DMS53 treated with DMSO at 0.1 percent for 48 hours (cell line): ENCODE measurements around the gene AVEN.
"Not testable (repeated sequence)": the region's sequence is repeated elsewhere in the genome, so short reads cannot be mapped to it uniquely, and the experiment has no call there.

Source experiments
- DNase-seq: peaks from one replicate; lab custom pipeline; 2025; ENCODE audit not compliant: unreplicated experiment; lab: John Stamatoyannopoulos, UW

AVEN gene

DNA sequence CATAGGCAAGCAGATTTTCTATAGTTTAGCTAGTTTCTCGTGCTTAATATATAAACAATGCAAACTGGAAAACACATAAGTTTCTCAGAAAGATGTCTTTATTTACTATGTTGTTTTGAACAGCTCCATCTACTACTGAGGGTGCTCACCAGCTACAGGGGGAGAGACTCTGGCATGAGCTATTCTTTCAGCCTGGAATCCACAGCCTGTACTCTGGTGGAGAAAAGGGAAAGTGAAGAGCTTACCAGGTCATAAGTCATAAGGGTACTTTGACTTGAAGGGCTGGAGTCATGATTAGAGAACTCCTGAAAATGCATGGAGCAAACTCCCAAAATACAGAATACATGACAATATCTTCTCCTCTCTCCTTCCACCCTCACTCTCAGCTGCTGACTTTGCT is 4.4 kb upstream of the AVEN start:
- no peak for DNase-seq

DNA sequence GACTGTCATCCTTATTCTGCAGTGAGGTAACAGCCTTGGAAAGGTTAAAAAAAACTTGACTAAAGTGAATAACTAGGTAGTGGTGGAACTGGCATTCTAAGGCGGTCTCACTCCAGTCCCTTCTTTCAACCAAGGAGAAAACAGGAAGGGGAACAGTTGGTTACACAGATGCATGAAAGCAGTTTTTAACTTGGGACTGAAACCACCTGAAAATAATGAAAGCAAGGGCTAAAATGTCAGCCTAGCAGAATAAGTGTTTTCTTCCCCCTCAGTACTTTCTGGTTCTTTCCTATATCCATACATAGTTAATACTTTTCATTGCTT is 748 bp upstream of the AVEN start:
- DNase-seq = no peak

DNA sequence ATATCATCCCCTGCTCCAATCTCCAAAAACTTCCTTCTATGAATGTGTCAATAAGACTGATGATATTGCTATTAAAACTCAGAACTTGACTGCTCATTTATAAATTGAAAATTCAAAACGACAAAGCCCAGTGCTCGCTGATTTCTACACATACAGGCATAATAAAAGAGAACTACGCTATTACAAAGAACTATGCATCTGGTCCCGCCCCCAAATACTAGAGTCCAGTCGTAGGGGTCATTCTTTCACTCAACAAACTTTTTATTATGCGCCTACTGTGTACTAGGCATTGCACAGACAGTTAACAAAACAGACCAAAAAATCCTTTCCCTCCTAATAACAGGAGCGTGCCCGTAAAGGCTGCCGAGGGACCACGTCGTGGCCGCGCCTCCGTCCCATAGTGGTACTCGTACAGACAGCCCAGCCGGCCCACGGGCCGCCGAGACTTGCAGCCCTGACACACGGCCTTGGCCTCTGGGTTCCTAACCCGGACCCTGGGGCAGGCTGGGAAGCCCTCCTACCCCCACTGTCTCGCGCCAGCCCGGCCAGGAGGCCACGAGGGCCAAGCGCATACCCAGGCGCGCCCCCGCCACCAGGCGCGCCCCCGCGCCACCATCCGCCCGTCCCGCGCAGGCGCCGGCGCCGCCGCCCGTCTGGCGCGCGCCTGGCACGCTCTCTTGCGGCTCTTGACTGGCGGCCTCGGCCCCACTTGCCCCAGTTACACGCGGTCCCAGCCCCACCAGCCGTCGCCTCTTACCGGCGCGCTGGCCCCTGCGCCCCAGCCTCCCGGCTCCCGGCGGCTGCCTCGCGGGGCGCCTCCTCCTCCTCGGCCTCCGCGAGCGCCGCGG is 757 bp downstream of the AVEN start:
- peak; percentile 30 for DNase-seq

DNA sequence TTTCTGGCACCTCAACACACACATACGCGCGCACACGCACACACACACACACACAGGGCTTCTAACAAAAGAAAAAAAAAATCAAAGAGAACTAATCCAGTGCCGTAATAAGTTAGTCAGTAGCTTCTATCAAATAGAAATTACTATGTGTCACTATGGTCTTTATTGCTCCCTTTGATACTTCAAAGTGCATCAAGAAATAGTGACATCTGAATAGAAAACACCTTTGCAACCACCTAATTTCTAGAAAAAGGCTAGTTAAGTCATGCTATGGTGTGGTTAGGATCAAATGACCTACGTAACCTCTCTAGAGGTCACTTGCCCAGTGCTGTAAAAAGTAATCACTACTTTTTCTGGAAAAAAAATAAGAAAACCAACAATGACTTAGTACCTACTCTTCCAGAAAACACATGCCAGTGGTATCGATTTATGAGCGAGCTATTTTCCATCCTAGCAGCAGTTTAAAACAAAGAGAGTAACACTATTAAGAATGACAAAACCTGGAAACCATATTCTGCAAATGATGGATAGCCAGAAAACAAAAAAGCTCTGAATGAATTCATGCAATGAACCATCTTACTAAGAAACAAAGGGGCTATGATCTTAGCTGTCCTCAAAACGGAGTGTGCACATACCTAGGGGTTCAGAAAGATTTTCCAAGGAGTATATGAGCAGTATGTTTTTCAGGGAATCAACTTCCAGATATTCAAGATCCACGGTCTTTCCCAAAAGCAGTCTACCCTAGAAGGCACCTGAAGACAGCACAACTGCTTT is 6.8 kb downstream of the AVEN start:
- no peak for DNase-seq

DNA sequence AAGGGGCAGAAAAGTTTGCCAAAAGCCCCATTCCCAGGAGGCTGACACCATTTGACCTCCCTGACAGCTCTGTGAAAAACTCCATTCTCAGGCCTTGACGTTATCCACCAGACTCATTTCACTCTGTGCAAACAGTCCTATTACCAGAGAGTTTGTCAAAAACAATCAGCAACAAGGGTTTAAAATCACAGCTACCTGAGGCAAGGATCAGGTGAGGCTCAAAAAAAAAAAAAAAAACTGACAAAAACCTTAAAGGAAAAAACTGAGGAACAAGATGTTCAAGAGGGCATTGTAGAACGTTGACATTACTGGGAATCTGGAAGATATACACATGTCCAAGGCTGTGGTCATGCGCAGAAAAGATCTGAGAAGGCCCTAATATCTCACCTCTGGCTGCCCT is 11.4 kb downstream of the AVEN start:
- DNase-seq = no peak

DNA sequence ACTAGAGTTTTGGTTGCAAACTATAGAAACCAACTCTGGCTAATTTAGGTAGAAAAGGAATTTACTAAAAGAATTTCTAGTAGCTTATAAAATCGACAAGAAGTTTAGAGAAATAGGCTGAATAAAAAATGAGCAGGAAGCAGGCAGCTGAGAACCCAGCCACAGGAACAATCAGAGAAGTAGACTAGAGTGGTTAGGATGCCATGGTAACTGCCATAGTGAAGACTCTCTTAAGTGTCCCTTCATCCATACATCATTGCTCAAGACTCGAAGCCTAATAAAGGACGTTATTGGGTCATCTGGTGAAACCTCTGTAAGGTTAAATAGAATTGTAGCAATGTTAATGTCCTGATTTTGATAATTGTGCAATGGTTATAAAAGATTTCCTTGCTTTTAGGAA is 13.8 kb downstream of the AVEN start:
- no peak for DNase-seq

DNA sequence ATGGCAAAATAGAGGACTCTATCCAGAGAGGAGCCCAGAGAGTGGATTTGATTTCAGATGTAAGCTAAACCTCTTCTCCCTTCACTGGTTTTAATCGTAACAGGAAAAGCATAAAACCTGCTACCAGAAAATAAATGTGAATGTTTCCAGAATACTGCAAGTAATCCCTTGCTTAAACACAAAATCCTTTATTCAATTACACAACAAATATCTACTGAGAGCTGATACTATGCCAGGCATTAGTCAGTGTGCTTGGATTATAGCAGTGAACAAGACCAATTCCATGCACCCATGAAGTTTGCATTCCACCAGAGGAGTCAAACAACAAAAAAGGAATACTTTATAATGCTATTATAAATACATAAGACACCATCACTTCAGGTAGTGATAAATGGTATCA is 15.1 kb downstream of the AVEN start:
- DNase-seq = no peak

DNA sequence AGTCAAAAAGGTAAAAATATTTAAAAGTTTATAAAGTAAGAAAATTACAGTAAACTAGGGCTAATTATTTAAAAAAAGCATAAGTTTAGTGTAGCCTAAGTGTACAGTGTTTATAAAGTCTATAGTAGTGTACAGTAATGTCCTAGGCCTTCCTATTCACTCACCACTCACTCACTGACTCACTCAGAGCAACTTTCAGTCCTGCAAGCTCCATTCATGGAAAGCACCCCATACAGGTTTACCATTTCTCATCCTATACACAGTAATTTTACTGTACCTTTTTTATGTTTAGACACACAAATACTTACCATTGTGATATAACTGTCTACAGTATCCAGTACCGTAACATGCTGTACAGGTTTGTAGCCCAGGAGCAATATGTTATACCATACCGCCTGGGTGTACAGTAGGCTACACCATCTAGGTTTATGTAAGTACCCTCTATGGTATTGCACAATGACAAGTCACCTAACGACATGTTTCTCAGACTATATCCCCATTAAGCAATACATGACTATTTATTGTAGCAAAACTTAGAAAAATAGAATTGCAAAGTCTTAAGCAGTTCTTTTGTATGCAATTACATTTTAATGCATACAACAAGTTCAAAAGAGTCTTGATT is 19.5 kb downstream of the AVEN start:
- DNase-seq = no peak

DNA sequence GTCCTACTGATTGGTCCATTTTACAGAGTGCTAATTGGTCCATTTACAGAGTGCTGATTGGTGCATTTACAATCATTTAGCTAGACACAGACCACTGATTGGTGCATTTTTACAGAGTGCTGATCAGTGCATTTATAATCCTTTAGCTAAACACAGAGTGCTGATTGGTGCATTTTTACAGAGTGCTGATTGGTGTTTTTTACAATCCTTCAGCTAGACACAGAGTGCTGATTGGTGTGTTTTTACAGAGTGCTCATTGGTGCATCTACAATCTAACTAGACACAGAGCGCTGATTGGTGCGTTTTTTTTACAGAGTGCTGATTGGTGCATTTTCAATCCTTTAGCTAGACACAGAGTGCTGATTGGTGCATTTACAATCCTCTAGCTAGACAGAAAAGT is 20.3 kb downstream of the AVEN start:
- DNase-seq = not testable (repeated sequence)

DNA sequence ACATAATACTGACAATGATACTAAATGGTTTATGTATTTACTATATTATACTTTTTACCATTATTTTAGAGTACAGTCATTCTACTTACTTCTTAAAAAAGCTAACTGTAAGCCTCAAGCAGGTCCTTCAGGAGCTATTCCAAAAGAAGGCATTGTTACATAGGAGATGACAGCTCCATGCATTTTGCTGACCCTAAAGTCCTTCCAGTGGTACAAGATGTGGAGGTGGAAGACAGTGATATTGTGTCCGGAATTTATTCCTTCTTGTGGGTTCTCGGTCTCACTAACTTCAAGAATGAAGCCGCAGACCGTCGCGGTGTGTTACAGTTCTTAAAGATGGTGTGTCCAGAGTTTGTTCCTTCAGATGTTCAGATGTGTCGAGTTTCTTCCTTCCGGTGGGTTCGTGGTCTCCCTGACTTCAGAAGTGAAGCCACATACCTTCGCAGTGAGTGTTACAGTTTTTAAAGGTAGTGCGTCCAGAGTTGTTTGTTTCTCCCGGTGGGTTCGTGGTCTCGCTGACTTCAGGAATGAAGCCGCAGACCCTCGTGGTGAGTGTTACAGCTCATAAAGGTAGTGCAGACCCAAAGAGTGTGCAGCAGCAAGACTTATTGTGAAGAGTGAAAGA is 20.9 kb downstream of the AVEN start:
- no peak for DNase-seq

DNA sequence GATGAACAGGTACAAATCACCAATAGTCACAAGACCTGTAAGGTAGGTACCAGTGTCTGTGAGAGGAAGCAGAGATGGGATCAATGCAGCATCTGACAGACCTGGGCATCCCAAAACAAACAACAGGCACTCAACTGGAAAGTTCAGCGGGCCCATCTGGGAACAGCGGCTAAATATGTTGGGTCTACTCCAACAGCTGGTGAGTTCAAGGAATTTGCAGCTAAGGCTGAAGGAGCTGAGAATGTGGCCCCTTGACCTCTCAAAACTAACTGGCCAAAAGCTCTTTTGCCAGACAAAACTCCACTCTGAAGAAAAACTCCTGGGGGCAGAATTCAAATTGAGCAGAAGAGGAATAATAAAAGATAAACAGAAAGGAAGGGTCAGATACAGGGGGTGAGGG is 24.4 kb downstream of the AVEN start:
- no peak for DNase-seq

DNA sequence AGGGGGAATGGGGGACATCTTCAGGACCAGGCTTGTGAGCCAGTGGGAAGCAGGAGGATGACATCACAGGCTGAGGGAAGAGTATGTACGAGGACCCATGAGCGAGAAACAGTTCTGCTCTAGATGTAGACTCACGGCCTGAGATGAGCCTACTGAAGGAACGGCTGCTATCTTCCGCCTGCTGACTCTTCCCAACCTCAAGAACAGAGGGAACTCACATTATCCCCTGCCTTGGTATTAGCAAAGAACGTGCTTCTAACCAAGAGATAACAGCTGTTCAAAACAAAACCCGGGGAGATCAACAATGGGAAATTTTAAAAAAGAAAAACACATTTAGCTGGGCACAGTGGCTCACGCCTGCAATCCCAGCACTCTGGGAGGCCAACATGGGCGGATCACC is 25.3 kb downstream of the AVEN start:
- DNase-seq = no peak

DNA sequence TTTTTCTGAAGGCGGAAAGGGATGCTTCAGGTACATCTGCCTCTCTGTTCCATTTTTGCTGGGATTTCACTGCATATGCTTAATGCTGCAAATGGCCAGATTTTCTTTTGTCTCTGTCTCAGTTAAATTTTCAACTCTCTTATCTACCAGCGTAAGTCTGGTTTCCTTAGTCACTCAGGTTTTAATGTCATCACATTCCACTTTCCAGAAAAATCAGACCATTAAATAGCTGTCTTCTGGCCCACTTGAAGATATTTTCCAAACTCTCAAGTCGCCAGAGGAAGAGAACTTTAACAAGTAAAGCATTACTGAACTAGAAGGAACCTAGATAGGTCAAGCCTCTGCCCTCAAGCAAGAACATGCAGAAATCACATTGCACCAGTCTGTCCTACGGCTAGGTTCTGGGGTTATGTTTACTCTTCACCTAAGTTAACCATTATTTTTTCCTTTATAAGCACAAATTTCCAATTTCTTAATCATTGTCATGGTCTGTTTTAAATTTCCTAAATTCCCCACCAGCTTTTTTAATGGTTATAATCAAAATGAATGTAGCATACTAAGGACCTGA is 26.5 kb downstream of the AVEN start:
- DNase-seq = no peak

DNA sequence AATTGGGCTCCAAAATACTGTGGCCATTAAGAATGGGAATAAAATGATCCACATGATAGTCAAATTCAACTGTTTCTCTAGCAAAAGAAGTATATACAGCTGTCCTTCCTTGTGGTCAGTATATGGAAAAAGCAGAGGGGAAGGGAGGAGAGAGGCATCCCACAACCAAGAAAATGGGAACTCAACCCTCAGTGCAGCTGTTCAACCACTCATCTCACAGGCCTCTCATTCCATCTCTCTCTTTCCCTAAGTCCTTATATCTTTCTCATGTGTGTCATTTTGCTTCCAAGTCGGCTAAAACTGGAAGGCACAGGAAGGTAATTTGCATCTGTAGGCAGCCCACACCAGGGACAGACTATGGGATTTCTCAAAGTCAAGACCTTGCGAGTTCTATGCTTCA is 27.5 kb downstream of the AVEN start:
- no peak for DNase-seq

DNA sequence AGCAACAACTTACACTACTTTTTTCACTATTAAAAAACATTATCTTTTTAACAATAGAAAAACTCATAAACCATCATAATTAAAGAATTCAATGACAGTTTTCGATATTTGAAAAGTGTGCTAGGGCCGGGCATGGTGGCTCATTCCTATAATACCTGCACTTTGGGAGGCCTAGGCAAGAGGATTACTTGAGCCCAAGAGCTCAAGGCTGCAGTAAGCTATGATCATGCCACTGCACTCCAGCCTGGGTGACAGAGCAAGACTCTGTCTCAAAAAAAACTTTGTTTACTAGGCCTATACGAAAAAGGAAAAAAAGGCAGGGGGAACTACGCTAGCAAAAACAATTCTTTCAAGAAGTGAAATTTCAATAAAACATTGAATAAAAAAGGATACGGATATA is 28.1 kb downstream of the AVEN start:
- DNase-seq = no peak

DNA sequence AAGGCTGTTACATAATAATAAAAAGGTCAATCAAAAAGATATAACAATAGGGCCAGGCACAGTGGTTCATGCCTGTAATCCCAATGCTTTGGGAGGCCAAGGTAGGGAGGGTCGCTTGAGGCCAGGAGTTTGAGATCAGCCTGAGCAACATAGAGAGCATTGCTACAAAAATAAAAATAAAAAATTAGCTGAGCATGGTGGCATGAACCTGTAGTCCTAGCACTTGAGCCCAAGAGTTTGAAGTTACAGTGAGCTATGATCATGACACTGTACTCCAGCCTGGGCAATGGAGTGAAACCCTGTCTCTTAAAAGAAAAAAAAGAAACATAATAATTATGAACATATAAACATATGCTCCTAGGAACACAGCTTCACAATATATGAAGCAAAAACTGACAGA is 29.3 kb downstream of the AVEN start:
- no peak for DNase-seq

DNA sequence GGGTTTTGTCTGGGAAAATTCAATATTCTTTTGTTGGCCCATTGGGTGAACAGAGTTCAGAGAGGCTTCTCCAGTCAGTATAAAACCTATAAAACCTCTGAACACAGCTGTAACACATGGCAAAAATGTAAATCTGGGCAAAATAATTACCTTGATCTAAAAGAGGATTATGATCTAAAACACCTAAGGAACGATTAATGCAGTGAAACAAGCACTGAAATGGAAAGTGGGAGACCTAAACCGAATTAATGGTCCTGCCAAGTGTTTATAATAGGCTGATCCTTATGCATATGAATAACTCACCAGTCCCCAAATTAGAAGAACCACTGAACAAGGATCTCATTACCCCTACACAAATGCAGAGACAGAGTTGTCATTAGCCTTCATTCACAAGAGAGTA is 32.6 kb downstream of the AVEN start:
- no peak for DNase-seq

DNA sequence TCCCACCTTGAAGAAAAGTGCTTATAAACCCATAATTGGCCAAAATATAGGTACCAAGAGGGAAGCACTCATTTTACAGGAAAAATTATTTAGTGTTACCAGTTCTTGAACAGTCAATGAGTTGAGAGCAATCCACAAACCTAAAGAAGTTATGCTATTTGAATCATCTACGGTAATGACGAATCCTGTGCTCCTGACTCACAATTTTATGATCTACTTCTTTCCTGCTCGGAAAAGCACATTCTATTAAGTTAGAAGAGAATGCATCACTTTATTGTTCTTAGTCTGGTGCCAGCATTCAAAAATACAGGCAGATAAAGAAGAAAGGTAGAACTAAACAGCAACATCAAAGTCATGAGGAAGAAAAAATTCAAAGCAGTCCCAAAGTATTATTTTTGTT is 37.5 kb downstream of the AVEN start:
- DNase-seq = no peak

DNA sequence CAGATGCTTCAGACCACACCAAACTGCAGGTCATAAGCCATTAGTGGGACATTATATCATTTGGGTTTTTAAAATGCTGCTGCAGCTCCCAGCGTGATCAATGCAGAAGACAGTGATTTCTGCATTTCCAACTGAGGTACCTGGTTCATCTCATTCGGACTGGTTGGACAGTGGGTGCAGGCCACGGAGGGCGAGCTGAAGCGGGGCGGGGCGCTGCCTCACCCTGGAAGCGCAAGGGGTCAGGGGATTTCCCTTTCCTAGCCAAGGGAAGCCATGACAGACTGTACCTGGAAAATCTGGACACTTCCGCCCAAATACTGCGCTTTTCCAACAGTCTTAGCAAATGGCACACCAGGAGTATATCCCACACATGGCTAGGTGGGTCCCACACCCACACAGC is 43.3 kb downstream of the AVEN start:
- DNase-seq = not testable (repeated sequence)

DNA sequence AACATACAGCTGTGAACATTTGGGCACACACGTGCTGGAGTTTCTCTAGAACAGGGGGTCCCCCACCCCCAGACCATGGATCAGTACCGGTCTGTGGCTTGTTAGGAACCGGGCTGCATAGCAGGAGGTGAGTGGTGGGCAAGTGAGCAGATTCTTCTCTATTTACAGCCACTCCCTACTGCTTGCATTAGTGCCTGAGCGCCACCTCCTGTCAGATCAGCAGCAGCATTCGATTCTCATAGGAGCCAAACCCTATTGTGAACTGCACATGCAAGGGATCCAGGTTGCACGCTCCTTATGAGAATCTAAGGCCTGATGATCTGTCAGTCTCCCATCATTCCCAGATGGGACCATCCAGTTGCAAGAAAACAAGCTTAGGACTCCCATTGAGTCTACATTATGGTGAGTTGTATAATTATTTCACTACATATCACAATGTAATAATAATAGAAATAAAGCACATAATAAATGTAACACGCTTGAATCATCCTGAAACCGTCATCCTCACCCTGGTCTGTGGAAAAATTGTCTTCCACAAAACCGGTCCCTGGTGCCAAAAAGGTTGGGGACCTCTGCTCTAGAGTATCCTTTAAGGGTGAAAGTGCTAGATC is 44.9 kb downstream of the AVEN start:
- DNase-seq = peak; percentile 0

DNA sequence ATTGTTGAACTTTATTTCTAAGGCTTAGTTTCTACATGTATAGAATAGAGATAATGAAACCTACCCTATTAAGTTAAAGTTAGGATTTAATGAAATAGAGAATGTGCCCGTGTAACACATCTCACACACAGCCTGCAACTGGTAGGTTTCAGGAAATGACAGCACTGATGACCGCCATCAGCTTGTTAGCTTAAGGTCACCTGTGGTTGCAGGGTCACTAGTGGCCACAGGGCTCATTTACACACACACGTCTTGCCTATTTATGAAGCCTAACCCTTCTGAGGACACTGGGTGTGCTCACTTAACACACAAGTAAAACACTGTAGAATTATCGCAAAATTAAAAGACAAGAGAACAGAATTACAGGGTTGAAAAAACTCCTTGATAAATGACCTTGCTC is 50.6 kb downstream of the AVEN start:
- no peak for DNase-seq
